ENCODE measurements around the gene BEAN1. TPM values are rescaled to one million over a fixed set of nuclear protein-coding genes. Genes with fewer than 3 reads are reported as not detected.

BEAN1 gene
- total RNA-seq, 4 donors from 2014 or later = 0.23 to 1.8 (median 0.76) TPM; not detected in 1

DNA sequence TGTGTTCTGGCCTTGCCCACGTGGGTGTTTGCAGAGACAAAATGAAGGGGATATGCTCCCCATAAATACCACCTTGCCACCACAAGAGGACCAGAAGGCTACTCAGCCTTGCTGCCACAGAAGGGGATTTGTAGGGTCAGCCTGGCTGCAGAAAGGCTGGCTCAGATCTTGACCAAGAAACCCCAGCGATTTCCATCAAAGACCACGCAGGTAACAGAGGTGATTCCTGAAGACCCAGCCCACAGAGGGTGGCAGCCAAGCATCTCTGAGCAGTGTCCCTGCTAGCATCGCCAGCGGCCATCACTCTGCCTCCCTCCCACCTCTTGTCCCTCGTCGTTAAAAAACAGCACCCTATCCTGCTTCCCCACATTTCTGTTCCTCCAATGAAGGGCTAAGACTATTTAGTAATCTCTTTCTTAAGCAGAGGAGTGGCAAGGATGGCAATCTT is 54.9 kb downstream of the BEAN1 start:
- H3K27ac ChIP-seq = no peak overlapping the region
- no peaks in the 10 kb centered on the region for H3K36me3 ChIP-seq
- intact Hi-C loops (cut with DNase I) = loop anchor here (5.0 kb wide), 1 partner anchor 80 kb away; no protein-coding TSS in a partner anchor
- TF ChIP-seq, protein P1, sequence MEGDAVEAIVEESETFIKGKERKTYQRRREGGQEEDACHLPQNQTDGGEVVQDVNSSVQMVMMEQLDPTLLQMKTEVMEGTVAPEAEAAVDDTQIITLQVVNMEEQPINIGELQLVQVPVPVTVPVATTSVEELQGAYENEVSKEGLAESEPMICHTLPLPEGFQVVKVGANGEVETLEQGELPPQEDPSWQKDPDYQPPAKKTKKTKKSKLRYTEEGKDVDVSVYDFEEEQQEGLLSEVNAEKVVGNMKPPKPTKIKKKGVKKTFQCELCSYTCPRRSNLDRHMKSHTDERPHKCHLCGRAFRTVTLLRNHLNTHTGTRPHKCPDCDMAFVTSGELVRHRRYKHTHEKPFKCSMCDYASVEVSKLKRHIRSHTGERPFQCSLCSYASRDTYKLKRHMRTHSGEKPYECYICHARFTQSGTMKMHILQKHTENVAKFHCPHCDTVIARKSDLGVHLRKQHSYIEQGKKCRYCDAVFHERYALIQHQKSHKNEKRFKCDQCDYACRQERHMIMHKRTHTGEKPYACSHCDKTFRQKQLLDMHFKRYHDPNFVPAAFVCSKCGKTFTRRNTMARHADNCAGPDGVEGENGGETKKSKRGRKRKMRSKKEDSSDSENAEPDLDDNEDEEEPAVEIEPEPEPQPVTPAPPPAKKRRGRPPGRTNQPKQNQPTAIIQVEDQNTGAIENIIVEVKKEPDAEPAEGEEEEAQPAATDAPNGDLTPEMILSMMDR (IDR thresholded peaks at IDR 0.05) = no peak
- TF ChIP-seq POLR2A (IDR thresholded peaks at IDR 0.05) = no peak
- H3K9me3 ChIP-seq = no peaks in the 10 kb centered on the region
- no peak overlapping the region for H3K4me3 ChIP-seq
- no peak for DNase-seq
- H3K4me1 ChIP-seq = peaks cover 18 to 57% (median 21%) of the 10 kb centered on the region in 3 donors
- peaks cover 0 to 8% (median 0%) of the 10 kb centered on the region in 4 donors for H3K27me3 ChIP-seq
- WGBS, 2 donors = 78 to 84% methylated on average over 6 to 7 of the region's 7 CpGs

DNA sequence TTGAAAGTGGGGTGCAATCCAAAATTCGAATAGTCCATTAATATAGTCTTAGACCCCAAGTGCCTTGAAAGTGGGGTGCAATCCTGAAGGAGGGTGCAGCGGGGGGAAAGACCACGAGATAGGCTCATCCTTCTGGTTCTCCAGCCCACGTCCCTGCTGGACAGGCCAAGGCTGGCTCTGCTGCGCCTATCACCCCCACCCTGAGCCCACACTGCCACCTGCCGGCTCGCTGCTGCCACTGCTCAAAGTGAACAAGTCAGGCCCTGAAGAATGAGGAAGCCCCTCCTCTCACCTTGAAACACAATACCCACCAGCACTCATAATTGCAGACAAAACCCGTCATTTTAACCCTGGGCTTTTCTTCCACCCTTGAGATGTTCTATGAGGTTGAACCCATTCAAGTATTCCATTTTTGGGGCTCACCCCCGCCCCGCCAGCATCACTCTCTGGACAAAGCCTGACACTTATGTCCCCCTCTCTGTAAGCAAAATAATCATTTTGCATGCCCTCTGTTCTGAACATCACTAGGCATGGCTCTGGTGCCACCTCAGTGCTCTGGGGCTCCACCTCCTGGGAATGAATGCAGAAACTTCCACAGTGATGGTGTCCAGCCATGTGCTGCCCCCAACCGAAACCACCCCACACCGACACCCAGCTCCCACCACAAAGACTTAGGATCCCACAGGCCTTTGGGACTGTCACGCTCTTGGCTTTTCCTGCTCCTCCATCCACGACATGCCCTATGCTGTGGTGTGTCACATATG is 56.8 kb downstream of the BEAN1 start:
- Histone ChIP-seq H3K9me3 (no peaks in the 10 kb centered on the region), H3K36me3 (no peaks in the 10 kb centered on the region), H3K4me3 (no peak overlapping the region), H3K27me3 (no peaks in the 10 kb centered on the region), H3K4me1 (peaks cover 22 to 51% (median 27%) of the 10 kb centered on the region in 3 donors), H3K27ac (no peak overlapping the region)
- TF ChIP-seq, protein P1 (IDR thresholded peaks at IDR 0.05) = peak; percentile 85 to 95 (median 92)
- TF ChIP-seq POLR2A (IDR thresholded peaks at IDR 0.05) = no peak
- 36 to 45% methylated on average over 12 to 14 of the region's 14 CpGs for WGBS, 2 donors
- intact Hi-C loops (cut with DNase I) = loop anchor here (5.0 kb wide), 1 partner anchor 82 kb away; no protein-coding TSS in a partner anchor
- no peak for DNase-seq

- no peaks in the 10 kb centered on the region for H3K36me3 ChIP-seq
- H3K4me3 ChIP-seq = no peak overlapping the region
- intact Hi-C loops (cut with DNase I) = loop anchor here (5.0 kb wide), 1 partner anchor 82 kb away; no protein-coding TSS in a partner anchor
- DNase-seq = no peak
- peaks cover 19 to 43% (median 27%) of the 10 kb centered on the region in 3 donors for H3K4me1 ChIP-seq
- TF ChIP-seq, protein P1 (IDR thresholded peaks at IDR 0.05) = no peak
- TF ChIP-seq POLR2A (IDR thresholded peaks at IDR 0.05) = no peak
- no peaks in the 10 kb centered on the region for H3K27me3 ChIP-seq
- no peak overlapping the region for H3K27ac ChIP-seq
- WGBS, 2 donors = 77 to 91% methylated on average over 10 to 14 of the region's 15 CpGs
- no peaks in the 10 kb centered on the region for H3K9me3 ChIP-seq
These were observed 57.5 kb downstream of the BEAN1 start for GRCh38 chr16:66484453-66485213.

- Histone ChIP-seq H3K27me3 (no peaks in the 10 kb centered on the region), H3K36me3 (no peaks in the 10 kb centered on the region), H3K27ac (no peak overlapping the region), H3K4me1 (peaks cover 19 to 36% (median 26%) of the 10 kb centered on the region in 3 donors), H3K9me3 (no peaks in the 10 kb centered on the region), H3K4me3 (no peak overlapping the region)
- 77% methylated on average over 2 of the region's 6 CpGs; no CpG with 5 or more reads in 1 of the 2 donors for WGBS, 2 donors
- no peak for DNase-seq
- intact Hi-C loops (cut with DNase I) = no loop called here
- TF ChIP-seq POLR2A (IDR thresholded peaks at IDR 0.05) = no peak
- TF ChIP-seq, protein P1 (IDR thresholded peaks at IDR 0.05) = no peak
These were observed 58.3 kb downstream of the BEAN1 start for GRCh38 chr16:66485376-66485775.

Measured in esophagus squamous epithelium (tissue), 5 donors.